Measurements from ENCODE around the gene HEMGN.

Gene HEMGN

DNA sequence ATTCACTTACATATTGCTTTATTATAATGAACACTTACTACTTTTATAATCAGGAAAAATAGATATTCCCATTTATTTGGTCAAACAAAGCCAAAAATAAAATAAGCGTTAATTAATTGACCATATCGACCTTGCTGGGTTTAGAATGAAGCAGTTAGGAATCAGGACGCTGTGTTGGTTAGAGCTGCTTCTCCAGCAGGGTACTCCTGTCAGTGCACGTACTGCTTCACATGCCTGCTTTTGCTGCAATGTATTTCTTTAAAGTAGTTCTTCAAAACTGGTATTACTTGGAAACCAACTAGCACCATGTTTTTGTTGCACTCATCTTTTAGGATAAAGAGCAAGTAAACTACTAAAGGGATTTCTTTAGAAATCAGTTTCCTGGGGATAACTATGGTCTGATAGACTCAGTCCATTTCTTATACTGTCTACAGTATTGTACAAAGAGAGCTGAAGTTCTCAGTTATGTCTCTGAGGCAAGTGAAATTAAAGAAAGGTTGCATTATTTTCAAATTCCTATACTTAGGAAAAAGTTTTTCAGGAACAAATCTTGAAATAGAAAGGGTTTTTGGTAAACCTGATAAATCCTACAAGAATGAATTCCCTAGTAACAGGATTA is 8.9 kb downstream of the HEMGN start:
- no peak for DNase-seq

DNA sequence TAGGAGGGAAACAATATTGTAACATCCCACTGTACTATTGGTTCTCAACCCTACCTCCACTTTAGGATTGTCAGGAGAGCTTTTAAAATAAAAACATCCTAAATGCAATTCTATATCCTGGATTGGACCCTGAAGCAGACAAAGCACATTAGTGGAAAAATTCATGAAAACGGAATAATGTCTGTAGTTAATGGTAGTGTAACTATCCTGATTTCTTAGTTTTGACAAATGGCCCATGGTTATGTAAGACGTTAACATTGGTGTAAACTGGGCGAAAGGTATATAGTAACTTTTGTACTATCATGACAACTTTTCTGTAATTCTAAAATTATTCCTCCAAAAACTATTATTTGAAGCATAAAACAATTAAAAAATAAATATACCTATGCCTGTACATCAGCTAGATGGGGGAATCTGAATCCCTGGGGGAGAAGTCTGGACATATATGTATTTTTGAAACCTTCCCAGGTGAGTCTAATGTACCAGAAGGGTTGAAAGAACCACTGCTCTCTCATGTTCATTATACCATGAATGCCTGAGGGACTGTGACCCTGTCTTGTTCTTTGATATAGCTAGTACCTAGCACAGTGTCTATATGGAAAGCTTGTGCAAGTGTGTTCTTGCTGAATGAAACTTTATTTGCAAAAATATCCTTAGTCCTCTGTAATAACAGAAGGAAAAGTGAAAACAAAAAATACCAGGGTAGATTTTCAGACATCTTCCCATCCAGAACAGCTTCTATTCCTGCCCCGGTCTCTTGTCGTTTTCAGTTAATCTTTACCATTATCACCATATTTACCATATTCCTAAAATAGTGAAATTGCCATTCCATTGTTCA is 12.3 kb downstream of the HEMGN start:
- no peak for DNase-seq

DNA sequence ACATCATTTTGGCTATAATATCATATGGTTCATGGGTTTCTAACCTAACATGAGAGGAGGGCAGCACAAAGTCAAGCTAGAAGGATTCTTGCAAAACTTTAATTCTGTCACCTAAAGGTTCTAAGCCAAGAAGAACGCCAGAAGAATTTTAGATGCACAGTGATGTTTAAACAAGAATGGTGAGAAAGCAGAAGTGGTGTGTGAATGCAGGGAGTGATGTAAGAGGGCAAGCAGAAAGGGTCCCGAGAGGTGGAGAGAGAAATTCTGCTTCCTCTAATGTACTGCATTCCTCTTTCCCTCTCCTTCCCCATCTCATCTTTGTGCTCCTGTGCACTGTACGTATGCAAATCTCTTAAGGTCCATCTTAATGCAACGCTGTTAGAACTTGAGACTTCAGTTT is 13.6 kb downstream of the HEMGN start:
- DNase-seq = no peak

DNA sequence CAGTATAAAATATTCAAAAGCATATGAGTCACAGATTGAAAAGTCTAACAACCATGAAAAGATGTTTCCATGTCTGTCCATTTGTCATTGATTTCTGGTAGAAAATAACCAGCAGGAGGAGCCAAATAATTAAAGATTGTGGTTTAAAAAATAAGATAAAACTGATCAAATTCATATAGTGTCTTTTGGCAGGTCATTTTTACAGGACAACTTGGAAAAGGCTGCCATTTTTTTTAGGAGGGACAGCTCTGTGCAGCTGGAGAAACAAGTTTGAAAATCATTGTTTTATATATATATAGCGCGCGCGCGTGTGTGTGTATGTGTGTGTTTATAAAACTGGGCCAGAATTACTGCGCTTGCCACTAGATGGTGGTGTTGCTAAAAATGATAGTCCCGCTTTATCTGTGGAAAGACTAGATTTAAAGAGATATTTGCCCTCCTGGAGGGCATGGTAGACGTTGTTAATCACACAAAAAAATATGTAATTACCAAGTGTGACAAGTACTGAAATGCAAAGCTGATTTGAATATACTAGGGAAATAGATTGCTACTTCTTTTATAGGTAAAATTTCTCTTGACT is 14.4 kb downstream of the HEMGN start:
- peak; percentile 74 for DNase-seq

DNA sequence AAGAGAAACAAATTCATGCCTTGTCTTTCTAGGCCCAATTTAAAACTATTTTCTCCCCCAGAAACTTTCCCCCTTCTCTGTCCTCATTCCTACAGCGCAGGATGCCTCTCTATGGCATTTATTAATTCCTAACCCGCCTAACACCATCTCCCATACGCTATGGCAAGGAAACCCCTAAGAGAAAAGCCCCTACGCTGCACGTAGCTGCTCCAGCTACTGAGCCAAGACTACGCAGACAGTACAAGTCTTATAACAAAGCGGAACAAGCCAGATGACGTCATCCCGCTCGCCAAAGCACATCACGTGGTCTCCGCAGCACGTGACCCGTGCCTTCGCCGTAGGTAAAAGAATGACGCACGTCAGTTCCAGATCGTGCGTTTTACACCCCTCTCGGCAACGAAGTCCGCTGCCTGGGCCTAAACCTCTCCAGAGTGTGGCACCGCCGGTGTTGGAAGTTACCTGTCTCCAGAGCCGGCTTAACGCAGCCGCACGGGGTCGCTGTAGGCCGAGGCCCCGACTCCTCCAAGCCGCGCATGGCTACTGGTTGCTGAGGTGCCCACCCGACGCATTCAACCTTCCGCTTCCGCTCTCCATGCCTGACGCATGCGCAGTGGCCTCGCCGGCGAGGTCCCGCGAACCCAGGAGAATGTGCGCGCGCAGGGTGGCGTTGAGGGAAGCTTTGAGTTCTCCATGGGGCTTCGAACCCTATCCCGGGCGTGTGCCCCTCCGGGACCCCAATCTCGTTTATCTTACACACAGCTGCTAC is 15.8 kb downstream of the HEMGN start, which contains the start of gene TRMO:
Gene TRMO (minus strand): TSS at position 542 of the 766 bp plus-strand sequence. CDS start 7 bp downstream, at position 535.
- DNase-seq = peak; percentile 95

DNA sequence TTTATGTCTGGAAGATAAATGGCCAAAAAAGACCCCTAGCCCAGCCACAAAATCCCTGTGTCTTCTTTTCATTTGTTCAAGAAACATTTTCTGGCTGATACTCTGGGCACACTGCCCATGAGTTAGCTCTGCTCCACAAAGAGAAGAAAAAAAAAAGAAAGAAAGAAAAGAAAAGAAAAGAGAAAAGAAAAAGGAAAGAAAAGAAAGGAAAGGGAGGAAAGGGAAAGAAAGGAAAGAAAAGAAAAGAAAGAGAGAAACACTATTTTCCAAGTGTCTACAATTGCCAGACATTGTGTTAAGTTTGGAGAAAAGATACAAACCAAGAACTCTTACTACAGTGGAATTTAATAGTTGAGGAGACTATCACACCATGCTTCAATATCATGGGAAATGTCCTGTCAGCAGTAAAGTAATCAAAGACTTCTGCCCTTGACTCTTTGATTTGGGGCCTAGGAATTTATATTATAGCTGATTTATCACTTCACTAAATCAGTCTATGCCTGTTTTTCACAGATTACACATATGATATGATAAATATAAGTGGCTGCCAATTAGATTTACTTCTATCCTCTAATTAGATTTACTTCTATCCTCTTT is 18.7 kb downstream of the HEMGN start:
- DNase-seq = no peak

DNA sequence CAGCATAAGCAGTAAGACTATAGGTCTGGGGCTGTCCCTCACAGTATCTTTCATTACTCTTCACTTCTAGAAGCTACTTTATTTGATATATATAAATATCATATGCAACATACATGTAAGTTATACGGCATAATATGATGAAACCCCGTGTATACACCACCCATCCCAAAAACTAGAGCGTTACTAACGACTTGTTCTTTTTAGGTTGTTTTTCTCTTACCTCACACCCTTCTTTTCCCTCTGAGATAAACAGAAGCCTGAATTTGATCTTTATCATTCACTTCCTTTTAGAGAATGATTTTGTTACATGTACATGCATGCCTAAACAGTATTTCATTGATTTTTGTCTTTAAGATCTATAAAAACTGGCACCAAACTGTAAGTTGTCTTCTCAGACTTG is 19.4 kb downstream of the HEMGN start:
- DNase-seq = no peak

DNA sequence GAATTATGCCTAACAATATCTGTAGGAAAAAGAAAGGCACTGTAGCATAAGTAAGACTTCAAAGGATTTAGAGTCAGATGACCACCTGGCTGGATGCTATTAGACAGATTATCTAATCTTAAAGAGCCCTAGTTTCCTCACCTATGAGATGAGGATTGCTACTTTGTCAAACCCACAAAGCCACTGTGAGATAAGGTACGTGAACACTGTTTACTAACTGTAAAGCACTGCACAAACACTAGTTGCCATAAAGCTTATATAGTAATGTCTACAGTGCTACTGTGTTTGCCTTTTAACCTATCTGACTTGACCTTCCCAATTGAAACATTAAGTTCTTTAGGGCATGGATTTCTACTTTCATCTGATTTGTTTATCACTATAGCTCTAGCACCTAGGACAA is 26.0 kb downstream of the HEMGN start:
- no peak for DNase-seq

DNA sequence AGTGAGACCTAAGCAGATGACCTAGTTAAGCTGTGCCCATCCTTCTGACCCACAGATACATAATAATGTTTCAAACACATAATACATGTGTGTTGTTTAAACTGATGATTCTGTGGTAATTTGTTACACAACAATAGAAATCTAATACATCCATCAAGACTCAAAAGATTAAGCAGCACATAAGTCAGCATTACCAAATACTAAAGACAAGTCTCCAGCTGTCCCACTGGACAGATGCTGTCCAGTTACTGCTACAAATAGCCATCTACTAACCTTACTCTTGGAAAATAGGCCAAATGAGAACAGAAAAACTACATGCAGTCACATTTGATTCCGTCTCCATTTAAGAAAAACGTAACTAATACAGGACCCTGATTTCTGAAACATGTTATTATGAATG is 26.4 kb downstream of the HEMGN start:
- no peak for DNase-seq

DNA sequence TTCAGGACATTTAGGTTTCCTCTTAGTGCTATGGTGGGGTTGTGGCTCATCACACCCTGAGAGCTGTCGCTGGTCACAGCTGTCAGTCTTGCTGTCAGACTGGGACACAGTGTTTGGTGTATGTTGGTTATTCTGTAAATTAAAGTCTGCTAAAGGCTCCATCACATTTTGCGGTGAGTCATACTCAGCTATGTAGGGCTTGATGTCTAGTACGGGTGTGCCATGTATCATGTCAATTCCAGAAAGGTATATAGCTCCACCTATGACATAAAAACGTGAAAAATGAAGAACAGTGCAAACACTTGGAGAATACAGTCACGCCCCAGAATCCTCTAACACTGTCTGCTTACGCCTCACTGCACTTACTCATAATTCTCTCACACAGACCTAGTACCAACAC is 27.6 kb downstream of the HEMGN start:
- no peak for DNase-seq

DNA sequence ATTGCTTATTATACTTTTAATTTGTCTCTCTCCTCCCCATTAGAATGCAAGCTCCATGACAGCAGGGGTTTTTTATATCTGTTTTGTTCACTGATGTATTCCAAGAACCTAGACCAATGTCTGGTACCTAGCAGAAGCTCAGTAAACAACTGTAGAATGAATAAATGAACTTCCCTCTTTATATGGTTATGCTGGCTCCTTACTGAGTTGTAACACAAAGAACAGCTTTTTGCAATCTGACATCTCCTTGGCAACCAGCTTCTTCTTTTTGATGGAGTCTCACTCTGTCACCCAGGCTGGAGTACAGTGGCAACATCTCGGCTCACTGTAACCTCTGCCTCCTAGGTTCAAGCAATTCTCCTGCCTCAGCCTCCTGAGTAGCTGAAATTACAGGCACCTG is 29.3 kb downstream of the HEMGN start:
- no peak for DNase-seq

DNA sequence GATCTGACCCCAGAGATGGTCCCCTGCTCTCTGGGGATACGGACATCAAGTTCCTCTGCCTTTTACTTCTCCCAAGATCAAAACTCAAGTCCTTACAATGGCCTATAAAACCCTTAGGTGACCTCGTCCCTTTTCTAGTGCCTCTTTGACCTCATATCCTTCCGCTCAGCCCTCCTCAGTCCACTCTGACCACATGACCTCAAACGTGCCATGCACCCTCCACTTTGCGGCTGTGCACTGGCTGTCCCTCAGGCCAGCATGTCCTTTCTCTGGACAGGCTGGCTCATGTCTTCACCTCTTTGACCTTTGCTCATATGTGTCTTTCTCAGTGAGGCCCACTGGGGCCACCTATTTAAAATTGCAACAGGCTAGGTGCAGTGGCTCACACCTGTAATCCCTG is 30.3 kb downstream of the HEMGN start:
- DNase-seq = no peak

DNA sequence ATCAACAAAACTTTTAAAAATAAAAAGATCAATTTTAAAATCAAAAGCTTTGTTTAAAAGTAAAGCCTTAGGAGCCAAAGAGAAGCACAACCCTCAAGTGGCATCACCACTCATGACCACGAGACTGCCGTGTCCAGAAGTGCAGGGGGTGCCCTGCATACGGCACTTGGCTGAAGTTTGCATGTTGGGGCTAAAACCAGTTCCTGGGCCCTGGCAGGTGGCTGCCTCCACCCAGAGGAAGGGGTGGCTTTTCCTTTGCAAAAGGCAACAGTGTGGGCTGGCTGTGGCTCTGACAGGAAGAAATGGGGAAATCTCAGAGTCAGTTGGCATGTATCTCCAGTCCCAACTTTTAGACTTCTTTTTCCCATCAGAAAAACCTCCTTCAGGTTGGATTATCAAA is 30.9 kb downstream of the HEMGN start:
- DNase-seq = no peak

DNA sequence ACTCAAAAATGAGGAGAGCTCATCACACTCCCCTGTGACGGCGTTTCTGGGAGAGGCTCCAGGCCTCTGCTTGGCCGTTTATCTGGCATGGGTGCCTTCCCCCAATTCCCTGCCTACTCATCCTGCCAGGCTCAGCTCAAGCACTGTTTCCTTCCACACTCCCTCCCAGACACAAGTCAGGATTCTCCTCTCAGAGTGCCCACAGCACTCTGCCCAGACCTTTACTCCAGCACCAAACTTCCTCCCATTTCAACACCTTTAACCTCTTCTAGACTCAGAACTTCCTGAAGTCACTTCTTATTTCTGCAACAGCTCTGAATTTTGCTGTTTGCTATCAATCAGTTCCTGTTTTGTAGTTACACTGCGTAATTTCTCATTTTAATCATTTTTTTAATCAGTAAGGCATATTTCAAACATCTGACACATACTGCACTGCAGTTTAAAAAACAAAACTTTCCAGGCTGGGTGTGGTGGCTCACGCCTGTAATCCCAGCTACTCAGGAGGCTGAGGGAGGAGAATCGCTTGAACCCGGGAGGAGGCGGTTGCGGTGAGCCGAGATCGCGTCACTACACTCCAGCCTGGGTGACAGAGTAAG is 31.6 kb downstream of the HEMGN start:
- no peak for DNase-seq

DNA sequence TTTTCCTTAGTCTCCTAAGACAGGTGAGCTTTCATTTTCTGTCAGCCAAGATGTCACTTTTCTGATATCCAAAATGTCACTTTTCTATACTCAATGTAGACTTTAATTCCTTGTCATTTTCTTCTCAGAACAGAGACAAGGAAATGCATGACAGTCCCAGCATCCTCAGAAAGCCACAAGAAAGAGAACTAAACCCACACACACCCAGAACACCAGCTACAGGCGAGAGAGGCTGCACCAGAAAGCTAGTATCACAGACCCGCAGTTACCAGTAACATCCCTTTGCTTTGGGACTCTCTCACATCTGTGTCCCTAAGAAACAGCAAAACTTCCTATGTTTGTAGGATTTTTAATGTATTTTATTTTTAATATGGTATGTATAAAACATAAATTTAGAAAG is 32.7 kb downstream of the HEMGN start:
- DNase-seq = no peak

DNA sequence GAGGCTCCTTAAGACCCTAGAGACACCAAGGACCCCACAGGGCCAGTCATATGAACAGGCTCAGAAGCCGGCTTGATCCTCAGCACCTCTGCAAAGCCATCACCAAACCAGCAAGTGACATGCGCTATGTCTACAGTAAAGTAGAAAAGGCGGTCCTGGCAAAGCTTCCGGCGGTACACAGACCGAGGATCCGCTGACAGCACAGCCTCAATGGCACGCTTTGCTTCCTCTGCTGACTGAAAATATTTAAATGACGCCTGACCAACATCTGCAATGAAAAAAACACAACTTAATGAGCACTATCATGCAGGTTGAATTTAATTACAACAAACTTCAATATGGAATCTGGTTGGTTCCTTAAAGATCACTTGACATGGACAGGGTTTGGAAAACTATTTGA is 33.2 kb downstream of the HEMGN start:
- no peak for DNase-seq

DNA sequence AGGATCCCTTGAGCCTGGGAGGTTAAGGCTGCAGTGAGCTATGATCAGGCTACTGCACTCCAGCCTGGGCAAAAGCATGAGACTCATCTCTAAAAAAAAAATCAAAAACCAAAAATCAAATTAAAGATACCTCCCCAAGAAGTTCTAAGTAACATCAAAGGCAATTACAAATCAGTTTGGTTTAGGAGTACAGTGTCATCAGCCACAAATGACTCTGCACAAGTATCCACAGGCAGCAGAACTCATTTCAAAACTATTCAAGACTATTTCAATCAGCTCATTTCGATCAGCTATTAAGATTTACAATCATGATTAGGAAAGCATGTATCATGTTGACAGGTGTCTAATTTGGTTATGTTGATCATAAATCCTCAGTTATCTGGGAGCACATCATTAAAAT is 34.8 kb downstream of the HEMGN start:
- DNase-seq = no peak

DNA sequence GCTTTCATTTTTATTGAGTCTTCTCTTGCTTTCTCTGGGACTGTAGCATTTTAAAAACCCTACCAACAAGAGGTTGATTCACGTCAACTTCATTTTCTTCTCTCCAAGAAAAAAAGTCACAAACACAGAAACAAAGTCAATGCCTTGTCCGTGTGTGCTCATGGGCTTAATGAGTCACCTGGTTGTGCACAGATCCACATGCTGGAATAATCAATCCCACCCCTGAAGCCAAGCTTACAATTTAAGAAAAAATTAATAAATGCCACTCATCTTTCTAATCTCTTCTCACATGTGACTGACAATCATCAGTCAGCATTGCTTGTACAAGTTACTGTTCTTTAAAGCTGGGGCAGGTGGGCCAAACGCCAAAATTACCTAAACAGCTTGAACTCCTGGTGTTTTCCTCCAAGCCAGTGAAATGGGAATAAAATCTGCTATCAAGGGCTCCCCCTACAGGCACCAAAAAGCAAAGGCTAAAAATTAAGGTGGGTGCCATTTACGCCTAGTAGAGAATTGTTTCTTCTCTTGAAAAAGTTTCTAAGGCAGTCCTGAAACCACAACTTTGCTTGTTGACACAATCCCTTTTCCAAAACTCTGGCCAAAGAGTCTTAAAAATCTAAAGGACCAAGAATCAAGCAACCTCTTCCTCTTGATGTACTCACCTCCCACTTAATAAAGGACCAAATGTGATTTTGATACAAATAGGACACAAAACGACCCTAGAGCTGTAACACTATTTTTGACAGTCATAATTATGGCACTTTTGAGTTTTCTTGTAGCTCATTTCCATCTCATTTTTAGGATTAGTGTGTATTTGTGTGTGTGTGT is 37.0 kb downstream of the HEMGN start:
- peak; percentile 45 for DNase-seq

DNA sequence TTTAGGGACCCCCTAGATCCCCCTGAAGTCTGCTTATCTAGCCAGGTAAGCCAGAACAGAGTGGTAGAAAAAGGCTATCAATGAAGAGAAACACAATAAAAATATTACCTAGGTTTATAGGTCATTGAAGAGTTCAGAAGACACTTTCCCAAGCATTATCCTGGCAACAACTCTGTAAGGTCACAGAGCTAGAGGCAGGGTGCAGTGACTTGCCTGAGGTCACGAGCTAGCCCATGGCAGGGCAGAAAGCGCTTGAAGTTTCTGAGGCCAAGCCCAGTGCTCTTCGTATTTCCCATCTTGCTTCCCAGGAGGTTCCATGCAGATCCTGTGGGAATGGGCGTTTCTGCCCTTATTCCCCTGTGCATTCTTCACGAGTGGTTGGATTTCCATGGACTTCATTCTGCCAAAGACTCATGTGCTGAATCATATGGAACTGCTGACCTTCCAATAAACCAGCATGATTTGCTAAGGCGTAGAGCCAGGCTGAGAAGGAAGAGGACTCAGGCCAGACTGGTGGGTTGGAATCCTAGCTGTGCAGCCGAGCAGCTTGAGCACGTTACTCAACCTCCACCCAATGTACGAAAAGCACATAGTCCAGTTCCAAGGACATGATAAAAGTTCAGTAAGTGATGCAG is 37.8 kb downstream of the HEMGN start:
- peak; percentile 23 for DNase-seq

DNA sequence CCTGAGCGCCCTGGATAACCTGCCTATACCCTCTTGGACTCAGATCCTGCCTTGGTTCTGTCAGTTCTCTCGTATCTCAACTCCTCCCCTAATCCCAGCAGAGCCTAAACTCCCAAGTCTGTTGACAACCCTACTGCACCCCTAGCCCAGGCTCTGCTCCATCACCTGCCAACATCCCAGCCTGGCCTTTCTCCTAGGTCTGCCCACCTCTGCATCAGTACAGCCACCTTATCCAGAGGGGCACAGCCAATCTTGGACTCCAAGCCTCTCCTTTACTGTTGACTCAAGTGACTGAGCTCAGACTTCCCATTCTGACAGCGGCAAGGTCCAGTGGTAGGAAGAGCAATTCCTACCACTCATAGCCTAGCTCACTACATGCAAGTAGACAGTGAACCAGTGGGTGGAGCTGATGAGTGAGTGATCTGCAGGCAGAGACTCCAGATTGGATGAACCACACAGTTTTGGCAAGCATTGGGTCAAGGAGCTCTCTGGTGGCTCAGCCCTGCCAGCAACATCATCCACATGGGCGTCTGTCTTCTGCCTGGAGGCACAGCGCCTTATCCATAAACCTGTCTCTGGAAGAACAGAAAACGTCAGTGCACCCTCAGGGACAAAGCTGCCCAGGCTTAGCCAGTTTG is 42.2 kb downstream of the HEMGN start:
- peak; percentile 37 for DNase-seq

DNA sequence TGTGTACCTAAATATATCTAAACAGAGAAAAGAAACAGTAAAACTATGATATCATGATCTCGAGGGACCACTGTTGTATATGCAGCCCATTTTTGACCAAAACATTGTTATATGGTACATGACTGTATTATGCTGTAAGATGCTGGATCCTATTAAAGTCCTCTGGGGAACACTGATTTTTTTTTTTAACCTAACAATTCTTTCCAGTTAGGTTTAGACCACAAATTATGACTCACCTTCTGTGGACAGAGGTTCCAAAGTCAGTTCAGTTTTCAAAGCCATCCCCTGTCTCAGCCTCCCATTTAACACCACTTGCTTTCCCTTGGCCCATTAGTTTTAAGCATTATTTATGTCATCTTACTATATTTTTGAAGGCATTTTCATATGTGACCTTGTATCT is 42.8 kb downstream of the HEMGN start:
- no peak for DNase-seq
